Cardiac muscle cell (in vitro differentiated cells and primary cell): Measurements from ENCODE around the gene ORM2. TPM values are rescaled to one million over a fixed set of nuclear protein-coding genes. Genes with fewer than 3 reads are reported as not detected.

Experiments
- DNase-seq, 2 donors: peaks; one replicate each; pipeline versions ENCODE4 v3.0.0 to v3.0.0-alpha.2; 2010 to 2017; ENCODE audit warnings: low read depth in 1 of 2, low spot score in 1 of 2
- H3K27ac ChIP-seq: fragments of 200-600 bp; sonication (generic); 2 replicates; pipeline ENCODE4 v1.5.1; 2016
- H3K27me3 ChIP-seq: fragments of 200-600 bp; sonication (generic); 2 replicates; pipeline ENCODE4 v1.6.0; 2016; ENCODE audit warnings: control low read depth
- H3K36me3 ChIP-seq: fragments of 200-600 bp; sonication (generic); 2 replicates; pipeline ENCODE4 v1.5.1; 2016; ENCODE audit warnings: control low read depth
- H3K4me1 ChIP-seq: fragments of 200-600 bp; sonication (generic); 2 replicates; pipeline ENCODE4 v1.8.1; 2017; ENCODE audit warnings: low read depth, mild to moderate bottlenecking, mixed run types
- H3K4me3 ChIP-seq: fragments of 200-600 bp; sonication (generic); 2 replicates; pipeline ENCODE4 v1.5.1; 2016; ENCODE audit warnings: mild to moderate bottlenecking
- H3K9me3 ChIP-seq: fragments of 200-600 bp; sonication (generic); 2 replicates; pipeline ENCODE4 v1.5.1; 2017; ENCODE audit warnings: low read depth, mild to moderate bottlenecking, control low read depth
- CTCF ChIP-seq: IDR thresholded peaks from 2 replicates; pipeline ENCODE4 v1.5.1; 2012; ENCODE audit warnings: low read depth, mild to moderate bottlenecking, low read length
- polyA plus RNA-seq: library from polyadenylated mRNA; unstranded; fragments of >200 nt; fragmentation: Nextera tagmentation; extraction: Ambion mirVana; gene quantifications from 2 replicates; pipeline ENCODE4 v1.2.1, GENCODE V29; 2016
- total RNA-seq: library from RNA; depleted of rRNA; stranded (reverse); fragments of >200 nt; gene quantifications from 2 replicates; pipeline ENCODE4 v1.2.3, GENCODE V29; 2016

ORM2 gene
- total and polyA plus RNA-seq, 2 experiments from 2014 or later, result not detected

GRCh38 chr9:114314881-114315722 lies 14.6 kb upstream of the ORM2 start:
- Histone ChIP-seq H3K27ac (no peak overlapping the region), H3K27me3 (no peaks in the 10 kb centered on the region), H3K9me3 (no peaks in the 10 kb centered on the region), H3K36me3 (no peaks in the 10 kb centered on the region), H3K4me1 (no peaks in the 10 kb centered on the region), H3K4me3 (no peak overlapping the region)
- no peak for TF ChIP-seq CTCF
- no peak for DNase-seq

- H3K4me1 ChIP-seq, result no peaks in the 10 kb centered on the region
- no peak overlapping the region for H3K27ac ChIP-seq
- H3K9me3 ChIP-seq, result no peaks in the 10 kb centered on the region
- no peak for TF ChIP-seq CTCF
- DNase-seq, result no peak
- no peaks in the 10 kb centered on the region for H3K36me3 ChIP-seq
- H3K4me3 ChIP-seq, result no peak overlapping the region
- no peaks in the 10 kb centered on the region for H3K27me3 ChIP-seq
Observed at GRCh38 chr9:114315723-114316363, 13.8 kb upstream of the ORM2 start.

GRCh38 chr9:114316605-114317230 lies 13.0 kb upstream of the ORM2 start:
- H3K9me3 ChIP-seq, result no peaks in the 10 kb centered on the region
- no peak overlapping the region for H3K4me3 ChIP-seq
- H3K27ac ChIP-seq, result no peak overlapping the region
- TF ChIP-seq CTCF, result no peak
- H3K27me3 ChIP-seq, result no peaks in the 10 kb centered on the region
- no peak for DNase-seq
- H3K4me1 ChIP-seq, result no peaks in the 10 kb centered on the region
- H3K36me3 ChIP-seq, result no peaks in the 10 kb centered on the region

GRCh38 chr9:114317665-114318357 lies 11.9 kb upstream of the ORM2 start:
- no peaks in the 10 kb centered on the region for H3K4me1 ChIP-seq
- no peaks in the 10 kb centered on the region for H3K9me3 ChIP-seq
- H3K27ac ChIP-seq, result no peak overlapping the region
- H3K36me3 ChIP-seq, result no peaks in the 10 kb centered on the region
- peak in 1 of 2 donors; percentile 81 for DNase-seq
- no peak overlapping the region for H3K4me3 ChIP-seq
- no peak for TF ChIP-seq CTCF
- no peaks in the 10 kb centered on the region for H3K27me3 ChIP-seq

- no peaks in the 10 kb centered on the region for H3K4me1 ChIP-seq
- H3K9me3 ChIP-seq, result no peaks in the 10 kb centered on the region
- H3K27me3 ChIP-seq, result no peaks in the 10 kb centered on the region
- H3K36me3 ChIP-seq, result no peaks in the 10 kb centered on the region
- no peak overlapping the region for H3K4me3 ChIP-seq
- no peak for TF ChIP-seq CTCF
- DNase-seq, result no peak
- no peak overlapping the region for H3K27ac ChIP-seq
Observed at GRCh38 chr9:114318416-114318815, 11.3 kb upstream of the ORM2 start.
